Prostate gland (tissue), 2 donors: Measurements from ENCODE around the gene PSMF1. TPM values are rescaled to one million over a fixed set of nuclear protein-coding genes. Genes with fewer than 3 reads are reported as not detected.

Experiments
- DNase-seq: peaks from one replicate; pipeline ENCODE4 v3.0.0-alpha.2; 2019; ENCODE audit warnings: low spot score
- H3K27ac ChIP-seq, 2 donors: fragments of 200-600 bp; sonication (generic); 2 replicates each; pipeline ENCODE4 v1.5.1; 2017 to 2019
- H3K27me3 ChIP-seq: fragments of 200-600 bp; sonication (generic); replicated peaks from 2 replicates; pipeline ENCODE4 v1.5.1; 2019; ENCODE audit not compliant: insufficient read depth
- H3K36me3 ChIP-seq, 2 donors: fragments of 200-600 bp; sonication (generic); 1 replicate in 1 of 2; 2 replicates in 1 of 2; pipeline versions ENCODE4 v1.5.1 to v1.8.1; 2017 to 2019
- H3K4me1 ChIP-seq: fragments of 200-600 bp; sonication (generic); replicated peaks from 2 replicates; pipeline ENCODE4 v1.5.1; 2019
- H3K4me3 ChIP-seq, 2 donors: fragments of 200-600 bp; sonication (generic); 2 replicates each; pipeline ENCODE4 v1.5.1; 2017 to 2019
- H3K9me3 ChIP-seq: fragments of 200-600 bp; sonication (generic); 2 replicates; pipeline ENCODE4 v1.5.1; 2017
- CTCF ChIP-seq, 4 experiments: fragments of 200-600 bp in 2 of 4; fragments of 450-650 bp in 2 of 4; sonication (generic) in 2 of 4; IDR thresholded peaks; 1 replicate in 3 of 4; 2 replicates in 1 of 4; pipeline ENCODE4 v1.5.1; 2016 to 2019; ENCODE audit warnings: antibody characterized with exemption in 4 of 4, mild to moderate bottlenecking in 2 of 4, moderate library complexity in 2 of 4
- POLR2A ChIP-seq: fragments of 450-650 bp; IDR thresholded peaks from one replicate; pipeline ENCODE4 v1.6.1; 2016; ENCODE audit warnings: antibody characterized with exemption, mild to moderate bottlenecking
- POLR2AphosphoS5 ChIP-seq: sonication (generic); formaldehyde crosslinking; IDR thresholded peaks from one replicate; pipeline ENCODE4 v1.6.1; 2017; ENCODE audit warnings: antibody characterized with exemption
- WGBS: methylation state at CpG from one replicate; pipeline ENCODE4 v1.1.5; 2018; 5-methylcytosine and 5-hydroxymethylcytosine counted together
- intact Hi-C: fragments of 100-400 bp; cut with DNase I; formaldehyde crosslinking; loops from one replicate; pipeline ENCODE4 v1.14.2; 2022
- total RNA-seq, 2 donors: library from RNA; depleted of rRNA; stranded (reverse); fragments of >200 nt; gene quantifications; one replicate each; pipeline ENCODE4 v1.1.0, GENCODE V29; 2016

Gene PSMF1
- total RNA-seq, 2 donors from 2014 or later: 76.8 to 282 TPM

GRCh38 chr20:1204113-1204512, 85.7 kb downstream of the PSMF1 start:
- no peaks in the 10 kb centered on the region for H3K27me3 ChIP-seq
- H3K4me1 ChIP-seq: no peaks in the 10 kb centered on the region
- no peak overlapping the region for H3K27ac ChIP-seq
- intact Hi-C loops: no loop called here
- no peak overlapping the region for H3K4me3 ChIP-seq
- H3K36me3 ChIP-seq: no peaks in the 10 kb centered on the region
- TF ChIP-seq POLR2A (no peak), POLR2AphosphoS5 (no peak), CTCF (IDR thresholded peaks at IDR 0.05) (no peak)
- no peak for DNase-seq
- H3K9me3 ChIP-seq: no peaks in the 10 kb centered on the region
- 69% methylated on average over 5 of the region's 5 CpGs for WGBS

- H3K9me3 ChIP-seq: no peaks in the 10 kb centered on the region
- no peaks in the 10 kb centered on the region for H3K27me3 ChIP-seq
- DNase-seq: no peak
- H3K4me1 ChIP-seq: no peaks in the 10 kb centered on the region
- H3K36me3 ChIP-seq: no peaks in the 10 kb centered on the region
- H3K4me3 ChIP-seq: no peak overlapping the region
- H3K27ac ChIP-seq: no peak overlapping the region
- WGBS: 98% methylated on average over 2 of the region's 2 CpGs
- intact Hi-C loops: no loop called here
- TF ChIP-seq CTCF (IDR thresholded peaks at IDR 0.05) (no peak), POLR2A (no peak), POLR2AphosphoS5 (no peak)
Measured at GRCh38 chr20:1204576-1204975, 86.2 kb downstream of the PSMF1 start.

- H3K4me3 ChIP-seq: no peak overlapping the region
- no peak for TF ChIP-seq POLR2AphosphoS5
- TF ChIP-seq CTCF (IDR thresholded peaks at IDR 0.05): no peak
- TF ChIP-seq POLR2A: no peak
- no peaks in the 10 kb centered on the region for H3K36me3 ChIP-seq
- 92% methylated on average over 8 of the region's 8 CpGs for WGBS
- intact Hi-C loops: no loop called here
- H3K27ac ChIP-seq: no peak overlapping the region
- no peaks in the 10 kb centered on the region for H3K9me3 ChIP-seq
- no peaks in the 10 kb centered on the region for H3K4me1 ChIP-seq
- no peaks in the 10 kb centered on the region for H3K27me3 ChIP-seq
- DNase-seq: no peak
Measured at GRCh38 chr20:1205802-1206201, 87.4 kb downstream of the PSMF1 start.

- Histone ChIP-seq H3K4me3 (no peak overlapping the region), H3K9me3 (no peaks in the 10 kb centered on the region), H3K27ac (no peak overlapping the region), H3K27me3 (no peaks in the 10 kb centered on the region), H3K36me3 (no peaks in the 10 kb centered on the region), H3K4me1 (no peaks in the 10 kb centered on the region)
- TF ChIP-seq POLR2A (no peak), POLR2AphosphoS5 (no peak), CTCF (IDR thresholded peaks at IDR 0.05) (no peak)
- WGBS: 64% methylated on average over 19 of the region's 19 CpGs
- intact Hi-C loops: no loop called here
- DNase-seq: no peak
Measured at GRCh38 chr20:1206366-1207148, 88.2 kb downstream of the PSMF1 start.

DNA sequence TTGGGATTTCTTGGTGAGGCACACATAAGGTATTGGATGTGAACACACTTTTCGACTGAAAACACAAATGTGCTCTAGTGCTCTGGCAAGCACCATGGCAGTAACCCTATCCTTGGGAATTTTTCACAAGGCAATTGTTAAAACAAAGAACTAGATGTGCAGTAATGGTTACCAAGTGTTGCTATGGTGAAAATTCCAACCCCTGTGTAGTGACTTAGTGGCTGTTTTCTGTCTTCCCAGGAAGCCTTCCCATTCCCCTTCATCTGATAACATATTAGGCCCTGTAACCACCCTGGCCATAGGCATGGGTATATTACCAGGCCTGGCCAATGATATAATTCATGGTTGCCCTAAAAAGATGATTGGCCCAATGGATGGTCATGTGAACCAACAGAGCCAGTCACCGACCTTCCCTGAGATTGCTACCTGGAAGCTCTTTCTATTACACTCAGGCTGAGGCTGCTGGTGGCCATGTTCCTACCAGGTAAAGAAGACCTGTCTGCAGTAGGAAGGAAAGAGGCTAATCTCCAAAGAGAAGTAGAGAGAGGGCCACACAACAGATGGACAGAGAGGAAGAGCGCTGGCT, 89.0 kb downstream of the PSMF1 start:
- H3K9me3 ChIP-seq: no peaks in the 10 kb centered on the region
- H3K36me3 ChIP-seq: no peaks in the 10 kb centered on the region
- no peak overlapping the region for H3K27ac ChIP-seq
- intact Hi-C loops: no loop called here
- no peaks in the 10 kb centered on the region for H3K4me1 ChIP-seq
- no peak for DNase-seq
- TF ChIP-seq CTCF (IDR thresholded peaks at IDR 0.05) (no peak), POLR2A (no peak), POLR2AphosphoS5 (no peak)
- H3K4me3 ChIP-seq: no peak overlapping the region
- WGBS: 82% methylated on average over 3 of the region's 3 CpGs
- H3K27me3 ChIP-seq: no peaks in the 10 kb centered on the region
